ENCODE measurements around the gene NPB.
"Not testable (repeated sequence)": the region's sequence is repeated elsewhere in the genome, so short reads cannot be mapped to it uniquely, and the experiment has no call there.

NPB gene

DNA sequence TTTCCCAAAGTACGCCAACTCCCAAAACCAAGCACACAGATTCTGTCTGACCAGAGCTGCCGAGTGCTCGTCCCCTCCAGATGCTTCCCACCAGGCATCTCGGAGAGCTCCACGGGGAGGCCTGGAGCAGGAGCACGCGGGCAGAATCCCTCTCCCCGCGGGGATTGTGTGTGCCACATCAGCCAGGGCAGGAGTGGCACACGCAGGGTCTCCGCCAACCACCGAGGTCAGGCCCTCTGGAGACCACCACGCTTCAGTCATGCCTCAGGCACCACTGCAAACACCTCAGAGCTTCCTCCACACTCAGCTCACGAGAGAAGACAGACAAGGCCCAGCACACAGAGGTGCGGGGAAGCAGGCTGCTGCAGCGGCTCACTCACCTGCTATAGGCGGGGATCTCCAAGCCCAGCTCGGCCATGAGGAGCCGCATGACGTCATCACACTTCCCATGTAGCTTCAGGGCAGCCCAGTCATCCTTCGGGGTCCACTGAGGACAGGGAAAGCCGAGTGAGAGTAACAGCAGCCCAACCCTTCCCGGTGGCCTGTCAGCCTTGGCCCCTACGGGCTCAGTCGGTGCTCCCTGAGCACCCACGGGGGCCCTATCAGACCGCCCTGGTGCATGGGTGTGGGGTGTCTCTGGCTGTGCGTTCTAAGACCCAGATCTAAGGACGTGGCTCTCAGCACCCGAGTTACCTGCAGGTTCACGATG lies 11.5 kb downstream of the NPB start:
- DNase-seq, result no peak

DNA sequence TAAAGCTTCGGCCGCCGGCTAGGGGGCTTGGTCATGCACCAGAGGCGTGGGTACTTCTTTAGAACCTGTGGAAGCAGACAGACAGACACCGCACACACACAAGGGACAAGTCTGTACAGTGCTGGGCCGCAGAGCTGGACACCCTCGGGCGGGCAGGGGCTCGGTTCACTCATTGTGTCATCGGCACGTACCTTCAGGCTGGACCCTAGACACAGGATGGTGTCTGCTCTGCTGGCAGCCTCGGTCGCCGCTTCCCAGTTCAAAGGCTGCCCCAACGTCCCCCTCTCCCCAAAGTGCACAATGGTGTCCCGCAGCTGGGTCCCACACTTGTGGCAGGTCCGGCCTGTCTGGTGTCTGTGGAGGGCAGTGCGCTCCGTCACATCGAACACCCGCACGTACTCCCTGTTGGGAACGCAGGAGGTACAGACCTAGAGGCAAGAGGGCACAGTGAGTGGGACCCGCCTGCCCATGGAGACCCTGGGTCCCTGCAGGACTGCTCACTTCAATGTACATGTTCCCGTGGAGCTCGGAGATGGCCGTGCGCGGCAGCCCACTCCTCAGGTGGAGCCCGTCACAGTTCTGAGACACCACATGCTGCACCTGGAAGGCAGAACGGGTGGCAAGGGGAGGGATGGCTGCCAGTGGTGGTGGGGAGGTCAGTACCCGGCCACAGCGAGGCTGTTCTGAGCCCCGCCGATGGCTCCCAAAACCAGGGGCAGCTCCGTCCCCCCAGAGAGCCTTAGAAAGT lies 12.2 kb downstream of the NPB start:
- no peak for DNase-seq

- DNase-seq, result no peak
Measured at GRCh38 chr17:81915331-81915730, 13.3 kb downstream of the NPB start.

GRCh38 chr17:81916234-81917001 lies 14.4 kb downstream of the NPB start:
- DNase-seq, result no peak

- DNase-seq, result peak; percentile 88
Measured at GRCh38 chr17:81917565-81918332, 15.7 kb downstream of the NPB start, which contains the start of gene SIRT7. SIRT7 (minus strand) TSS chr17:81918176; CDS start chr17:81918131, 45 bp downstream.

DNA sequence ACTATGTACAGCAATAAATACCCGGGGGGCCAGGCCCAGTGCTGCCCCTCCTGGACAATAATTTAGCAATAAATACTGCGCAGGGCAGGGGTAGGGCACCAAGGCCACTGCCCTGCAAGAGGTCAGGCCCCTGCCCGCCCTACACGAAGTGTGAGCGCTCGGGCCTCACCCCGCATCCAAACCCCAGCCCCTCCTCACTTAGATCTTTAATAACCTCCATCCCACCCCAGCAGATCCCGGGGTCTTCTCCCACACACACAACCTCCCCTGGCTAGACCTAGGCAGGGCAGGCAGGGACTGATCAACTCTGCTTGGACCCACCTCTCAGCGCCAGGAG lies 16.3 kb downstream of the NPB start:
- DNase-seq, result not testable (repeated sequence)

GRCh38 chr17:81918832-81919545 lies 17.0 kb downstream of the NPB start:
- no peak for DNase-seq

DNA sequence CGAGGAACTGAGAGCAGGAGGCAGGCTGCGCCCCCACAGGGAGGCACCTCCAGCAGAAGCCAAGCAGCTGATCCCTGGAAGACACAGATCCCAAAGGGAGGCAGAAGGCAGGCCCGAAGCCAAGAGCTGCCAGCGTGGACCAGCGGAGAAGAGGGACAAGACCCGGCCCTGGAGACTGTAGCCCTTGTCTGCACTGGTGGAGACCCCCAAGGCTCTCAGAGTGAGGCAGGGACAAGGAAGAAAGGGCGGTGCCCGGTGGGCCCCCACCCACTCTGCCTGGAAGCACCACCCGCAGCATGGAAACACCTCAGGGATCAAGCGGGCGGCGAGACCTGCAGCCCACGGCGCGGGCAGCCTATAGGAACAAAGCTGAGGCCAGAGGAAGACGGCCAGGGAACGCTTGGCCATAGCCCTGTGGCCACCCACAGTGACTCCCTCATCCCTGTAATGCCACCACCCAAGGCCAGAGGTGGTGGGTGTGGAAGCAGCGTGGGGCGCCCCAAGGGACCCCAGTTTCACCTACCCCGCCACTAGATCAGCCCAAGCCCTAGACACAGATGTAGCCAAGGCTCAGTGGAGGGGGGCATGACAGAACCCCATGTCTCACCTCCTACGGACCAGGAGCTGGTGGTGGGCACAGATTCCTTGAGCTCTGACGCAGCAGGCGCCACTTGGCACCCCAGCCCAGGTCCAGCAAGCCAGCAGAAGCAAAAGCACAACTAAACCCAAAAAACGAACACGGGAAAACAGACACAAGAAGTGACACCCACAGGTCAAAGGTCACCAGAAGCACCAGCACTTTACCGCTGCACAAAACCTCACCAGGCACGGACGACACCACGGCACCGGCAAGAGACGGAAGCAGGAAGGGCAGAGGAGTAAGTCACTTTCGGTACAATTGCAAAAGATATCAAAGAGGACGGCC lies 18.8 kb downstream of the NPB start:
- DNase-seq, result no peak

DNA sequence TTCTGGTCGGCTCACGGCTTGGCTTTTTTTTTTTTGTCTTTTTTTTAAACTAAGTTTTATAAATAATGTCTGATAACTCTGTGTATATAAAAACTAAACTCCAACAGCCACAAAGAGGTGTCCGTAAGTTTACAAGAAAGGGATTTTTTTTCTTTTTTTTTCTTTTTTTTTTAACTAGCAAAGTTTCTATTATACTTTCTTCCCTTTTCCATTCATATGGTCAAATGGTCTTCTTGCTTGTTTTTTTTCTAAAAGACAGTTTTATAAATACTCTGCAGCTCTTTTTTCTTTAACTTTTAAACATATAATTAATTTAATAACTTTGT lies 19.5 kb downstream of the NPB start:
- no peak for DNase-seq

- DNase-seq, result no peak
Measured at GRCh38 chr17:81921996-81922565, 20.0 kb downstream of the NPB start.

- no peak for DNase-seq
Measured at GRCh38 chr17:81922566-81923301, 20.7 kb downstream of the NPB start.

- DNase-seq, result no peak
Measured at GRCh38 chr17:81923302-81924260, 21.5 kb downstream of the NPB start.

DNA sequence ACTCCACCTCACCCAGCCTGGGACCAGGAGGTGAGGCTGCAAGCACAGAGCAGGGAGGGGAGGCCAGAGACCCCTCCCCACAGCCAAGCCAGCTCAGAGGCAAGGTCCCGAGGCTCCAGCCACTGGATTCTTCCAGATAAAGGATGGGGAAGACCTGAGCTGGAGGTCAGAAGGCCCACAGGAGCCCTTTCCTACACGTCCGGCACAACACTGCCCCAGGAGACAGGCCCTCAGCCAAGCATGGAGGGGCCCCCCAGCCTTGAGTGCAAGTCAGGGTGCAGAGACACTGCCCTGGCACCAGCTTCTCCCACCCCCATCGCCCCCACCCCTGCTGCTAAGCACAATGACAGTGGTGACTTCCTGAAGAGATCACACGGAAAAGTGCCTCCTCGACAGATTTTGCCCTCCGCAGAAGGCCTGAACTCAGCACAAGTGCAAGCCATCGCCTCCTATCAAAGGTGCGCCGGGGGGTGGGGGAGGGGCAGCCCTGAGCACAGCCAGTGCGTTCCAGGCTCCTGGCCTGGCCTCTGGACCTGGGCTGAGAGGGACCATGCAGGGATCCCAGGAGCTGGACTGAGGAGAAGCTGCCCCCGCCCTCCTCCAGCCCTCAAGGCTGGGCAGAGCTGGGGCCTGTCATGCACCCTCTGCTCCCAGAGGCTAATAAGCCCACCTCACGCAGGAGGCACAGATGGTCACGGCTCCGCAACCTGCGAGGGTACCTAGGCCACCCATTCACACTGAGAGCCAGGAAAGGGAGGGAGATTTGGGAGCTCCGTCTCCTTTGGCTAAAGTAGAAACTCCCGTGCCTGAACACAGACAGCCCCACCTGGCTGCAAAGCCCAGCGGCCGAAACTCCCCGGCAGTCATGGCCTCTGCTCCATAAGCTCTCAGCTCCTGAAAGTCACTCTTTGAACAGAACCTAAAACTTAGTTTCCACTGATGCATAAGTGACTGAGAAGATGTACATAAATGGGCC lies 22.8 kb downstream of the NPB start:
- DNase-seq, result peak; percentile 28

GRCh38 chr17:81925860-81926450 lies 23.9 kb downstream of the NPB start:
- DNase-seq, result no peak

DNA sequence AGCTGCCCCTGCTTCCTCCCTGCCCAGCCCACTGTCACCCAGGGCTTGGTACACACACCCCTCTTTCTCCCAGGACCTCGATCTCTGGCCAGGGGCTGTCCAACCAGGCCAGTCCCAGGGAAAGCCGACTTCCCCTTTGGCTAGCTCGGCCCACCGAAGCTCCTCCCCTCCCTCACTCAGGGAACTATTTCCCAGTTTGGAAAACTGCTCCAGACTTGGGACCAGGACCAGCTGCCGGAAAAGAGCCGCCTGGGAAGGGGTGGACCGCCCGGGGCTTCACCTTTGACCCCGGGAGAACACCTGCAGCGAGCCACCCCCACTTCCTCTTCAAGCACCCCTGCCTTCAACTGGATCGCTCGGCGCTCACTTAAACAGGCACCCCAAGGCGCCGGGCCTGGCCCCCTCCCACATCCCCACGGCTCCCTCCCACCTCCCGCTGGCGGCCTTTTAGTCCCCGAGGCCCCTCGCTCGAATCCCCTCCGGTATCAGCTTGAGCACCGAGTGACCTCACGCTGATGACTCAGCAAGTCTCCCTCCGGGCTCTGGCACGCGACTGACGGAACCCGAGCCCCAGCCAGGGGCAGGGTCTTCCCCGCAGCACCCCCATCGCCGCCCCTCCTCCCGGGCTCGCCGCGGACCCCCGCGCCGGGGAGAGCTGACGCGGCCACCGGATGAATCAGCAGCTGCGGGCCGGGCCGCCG lies 24.6 kb downstream of the NPB start:
- DNase-seq, result peak; percentile 54

DNA sequence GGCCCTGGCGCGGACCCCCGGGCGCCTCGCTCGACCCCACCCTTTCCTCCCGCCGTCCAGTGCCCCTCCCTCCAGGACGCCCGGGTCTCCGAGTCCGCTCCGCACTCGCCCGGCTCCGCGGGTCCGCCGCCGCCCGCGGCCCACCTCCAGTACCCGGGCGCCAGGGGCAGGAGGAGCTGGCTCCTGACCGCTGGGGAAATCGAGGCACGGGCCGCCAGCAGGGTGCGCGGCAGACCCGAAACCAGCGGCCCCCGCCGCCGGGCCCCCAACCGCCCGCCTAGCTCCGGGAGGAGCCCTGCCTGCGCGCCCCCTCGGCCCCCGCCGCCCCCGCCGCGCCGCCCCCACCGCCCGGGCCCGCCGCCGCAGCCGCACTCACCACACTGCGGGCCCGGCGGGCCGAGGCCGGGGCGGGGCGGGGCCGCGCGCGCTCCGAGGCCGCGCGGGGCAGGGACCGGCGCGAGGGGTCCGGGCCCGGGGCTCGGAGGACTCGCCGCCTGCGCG lies 25.2 kb downstream of the NPB start:
- no peak for DNase-seq

Data from CD4-positive, alpha-beta T cell treated with Interleukin-21 for 1 hour (primary cell).